B cell (primary cell): ENCODE results near the gene MID1IP1. TPM values are rescaled to one million over a fixed set of nuclear protein-coding genes. Genes with fewer than 3 reads are reported as not detected.

ENCODE experiments used
- ATAC-seq: fragments of 200-7000 bp; cut with Tn5 transposase; one replicate; pipeline ENCODE4 v1.10.0; 2021; ENCODE audit warnings: low read depth, mild to moderate bottlenecking, moderate number of reproducible peaks, moderate library complexity
- CTCF ChIA-PET: fragments of 350-600 bp; sonication (Branson Sonifier 250); formaldehyde crosslinking; loops from one replicate; lab custom pipeline; 2021; ENCODE audit warnings: antibody characterized with exemption, inconsistent platforms; lab: Charles Lee
- POLR2A ChIA-PET: fragments of 350-600 bp; sonication (Branson Sonifier 250); formaldehyde crosslinking; loops from one replicate; lab custom pipeline; 2021; ENCODE audit warnings: antibody characterized with exemption; lab: Charles Lee
- DNase-seq: peaks from one replicate; pipeline ENCODE4 v3.0.0; 2013
- H2AFZ ChIP-seq: 2 replicates; pipeline ENCODE4 v1.6.1; 2012; ENCODE audit warnings: mild to moderate bottlenecking, low read depth, low read length; ENCODE audit not compliant: insufficient read depth, poor library complexity, severe bottlenecking
- H3K27ac ChIP-seq, 2 donors: 1 replicate in 1 of 2; 2 replicates in 1 of 2; pipeline ENCODE4 v1.5.1; 2012 to 2013; ENCODE audit warnings: low read length in 2 of 2, mild to moderate bottlenecking in 2 of 2, moderate library complexity in 1 of 2
- H3K27me3 ChIP-seq, 4 experiments: fragments of 200-600 bp in 1 of 4; sonication (generic) in 1 of 4; replicated peaks in 1 of 4; 1 replicate in 2 of 4; 2 replicates in 2 of 4; pipeline versions ENCODE4 v1.6.1 to v1.7.0; 2013 to 2016; ENCODE audit warnings: low read length in 3 of 4, mild to moderate bottlenecking in 2 of 4, mixed read lengths in 1 of 4, moderate library complexity in 1 of 4; ENCODE audit not compliant: insufficient read depth in 4 of 4, control insufficient read depth in 3 of 4; ENCODE audit errors: control extremely low read depth in 1 of 4
- H3K36me3 ChIP-seq, 2 experiments: replicated peaks in 1 of 2; 1 replicate in 1 of 2; 2 replicates in 1 of 2; pipeline versions ENCODE4 v1.6.1 to v1.7.1; 2013; ENCODE audit warnings: low read length in 1 of 2; ENCODE audit not compliant: insufficient read depth in 2 of 2, control insufficient read depth in 1 of 2; ENCODE audit errors: control extremely low read depth in 1 of 2, extremely low read depth in 1 of 2
- H3K4me1 ChIP-seq, 2 donors: fragments of 200-600 bp in 1 of 2; sonication (generic) in 1 of 2; 1 replicate in 1 of 2; 2 replicates in 1 of 2; pipeline versions ENCODE4 v1.5.1 to v1.6.1; 2013 to 2017; ENCODE audit warnings: low read length in 2 of 2; ENCODE audit not compliant: control insufficient read depth in 2 of 2, insufficient read depth in 2 of 2
- H3K4me2 ChIP-seq: replicated peaks from 2 replicates; pipeline ENCODE3; 2012; ENCODE audit warnings: mild to moderate bottlenecking, low read depth, low read length; ENCODE audit not compliant: poor library complexity, severe bottlenecking
- H3K4me3 ChIP-seq, 5 experiments: fragments of 200-600 bp in 1 of 5; sonication (generic) in 1 of 5; 1 replicate in 3 of 5; 2 replicates in 2 of 5; pipeline versions ENCODE4 v1.5.1 to v1.7.0; 2011 to 2016; ENCODE audit warnings: low read length in 4 of 5, mild to moderate bottlenecking in 4 of 5, low read depth in 2 of 5, control low read depth in 1 of 5, moderate library complexity in 1 of 5; ENCODE audit not compliant: insufficient read depth in 1 of 5; ENCODE audit errors: control extremely low read depth in 1 of 5, extremely low read depth in 1 of 5
- H3K79me2 ChIP-seq: fragments of 200-600 bp; sonication (generic); one replicate; pipeline ENCODE4 v1.6.0; 2016; ENCODE audit warnings: low read length; ENCODE audit not compliant: control insufficient read depth, insufficient read depth
- H3K9ac ChIP-seq: fragments of 200-600 bp; sonication (generic); 2 replicates; pipeline ENCODE4 v1.6.1; 2017; ENCODE audit warnings: mild to moderate bottlenecking, low read length, moderate library complexity
- H3K9me3 ChIP-seq, 3 donors: one replicate each; pipeline versions ENCODE4 v1.6.1 to v1.7.1; 2013; ENCODE audit warnings: low read length in 2 of 3; ENCODE audit not compliant: control insufficient read depth in 2 of 3, insufficient read depth in 1 of 3; ENCODE audit errors: control extremely low read depth in 1 of 3
- H4K20me1 ChIP-seq: 2 replicates; pipeline ENCODE4 v1.6.0; 2012; ENCODE audit warnings: mild to moderate bottlenecking, low read length; ENCODE audit not compliant: insufficient read depth, control insufficient read depth, poor library complexity, severe bottlenecking
- H3K27ac Mint-ChIP-seq: one replicate; pipeline ENCODE4 v1.8.0; 2021; ENCODE audit warnings: mixed read lengths
- H3K27me3 Mint-ChIP-seq: one replicate; pipeline ENCODE4 v1.8.0; 2021; ENCODE audit warnings: mixed read lengths
- H3K4me1 Mint-ChIP-seq: one replicate; pipeline ENCODE4 v1.8.0; 2021; ENCODE audit warnings: mixed read lengths
- H3K4me3 Mint-ChIP-seq: one replicate; pipeline ENCODE4 v1.8.0; 2021; ENCODE audit warnings: mixed read lengths
- H3K9me3 Mint-ChIP-seq: one replicate; pipeline ENCODE4 v1.8.0; 2022; ENCODE audit warnings: mixed read lengths; ENCODE audit not compliant: insufficient read depth
- EZH2 ChIP-seq: IDR thresholded peaks from 2 replicates; pipeline ENCODE4 v1.6.1; 2012; ENCODE audit warnings: borderline replicate concordance, low read depth, mild to moderate bottlenecking, moderate library complexity, low read length; ENCODE audit not compliant: insufficient read depth, poor library complexity, severe bottlenecking
- whole genome bisulfite sequencing: methylation state at CpG from one replicate; pipeline ENCODE4 v1.1.5; 2013; ENCODE audit warnings: missing lambda C conversion rate; ENCODE audit not compliant: insufficient coverage; 5-methylcytosine and 5-hydroxymethylcytosine counted together
- intact Hi-C: fragments of 100-400 bp; cut with micrococcal nuclease; formaldehyde crosslinking; loops from one replicate; pipeline ENCODE4 v1.10.0; 2022
- polyA plus RNA-seq: library from polyadenylated mRNA; depleted of rRNA; stranded (reverse); fragments of >200 nt; gene quantifications from 2 replicates; pipeline ENCODE4 v1.2.3, GENCODE V29; 2012
- total RNA-seq, 2 donors: library from RNA; stranded (reverse); fragments of 120-200 nt in 1 of 2; gene quantifications; 1 replicate in 1 of 2; 2 replicates in 1 of 2; pipeline versions ENCODE4 v1.2.3 to v1.2.4, GENCODE V29; 2013 to 2022
- TF ChIP-seq, protein P1 (sequence below): fragments of 200-600 bp; IDR thresholded peaks from one replicate; pipeline ENCODE4 v1.8.0; 2022; ENCODE audit warnings: antibody characterized with exemption, mild to moderate bottlenecking

Gene MID1IP1
- total and polyA plus RNA-seq, 2 donors (not counting 1 experiment from before 2014, with no cell fraction given): 28.2 to 46.2 TPM

DNA sequence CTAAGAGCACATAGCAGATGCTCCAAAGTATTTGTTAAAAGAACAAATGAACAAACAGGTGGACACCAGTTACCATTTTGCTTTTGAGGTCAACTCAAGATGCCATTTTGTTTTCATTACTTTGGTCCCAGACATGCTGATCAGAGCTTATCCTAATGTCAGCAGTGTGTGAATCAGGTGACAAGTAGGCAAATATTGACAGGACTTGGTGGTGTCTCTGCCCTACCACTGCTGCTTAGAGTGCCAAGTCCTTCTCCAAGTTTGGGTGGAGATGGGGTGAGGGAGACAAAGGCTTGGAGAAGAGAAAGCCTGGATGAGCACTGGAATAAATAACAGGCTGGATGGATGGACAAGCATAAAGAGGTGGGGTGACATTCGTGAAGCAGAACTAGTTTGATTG, 38.7 kb downstream of the MID1IP1 start:
- Histone ChIP-seq H3K4me2 (no peak overlapping the region), H3K36me3 (no peaks in the 10 kb centered on the region), H3K79me2 (no peaks in the 10 kb centered on the region), H3K9ac (no peak overlapping the region), H3K4me1 (no peaks in the 10 kb centered on the region), H4K20me1 (no peaks in the 10 kb centered on the region), H2AFZ (no peak overlapping the region), H3K27ac (no peak overlapping the region), H3K9me3 (no peaks in the 10 kb centered on the region), H3K4me3 (no peak overlapping the region), H3K27me3 (no peaks in the 10 kb centered on the region)
- Mint-ChIP-seq H3K27me3 (peaks cover 3% of the 10 kb centered on the region), H3K27ac (no peak overlapping the region), H3K9me3 (no peaks in the 10 kb centered on the region), H3K4me3 (no peak overlapping the region), H3K4me1 (no peaks in the 10 kb centered on the region)
- ChIA-PET POLR2A (no interaction called here), CTCF (no interaction called here)
- no CpG with 5 or more reads among the region's 1 CpG for WGBS
- intact Hi-C loops: no loop called here
- TF ChIP-seq, protein P1, sequence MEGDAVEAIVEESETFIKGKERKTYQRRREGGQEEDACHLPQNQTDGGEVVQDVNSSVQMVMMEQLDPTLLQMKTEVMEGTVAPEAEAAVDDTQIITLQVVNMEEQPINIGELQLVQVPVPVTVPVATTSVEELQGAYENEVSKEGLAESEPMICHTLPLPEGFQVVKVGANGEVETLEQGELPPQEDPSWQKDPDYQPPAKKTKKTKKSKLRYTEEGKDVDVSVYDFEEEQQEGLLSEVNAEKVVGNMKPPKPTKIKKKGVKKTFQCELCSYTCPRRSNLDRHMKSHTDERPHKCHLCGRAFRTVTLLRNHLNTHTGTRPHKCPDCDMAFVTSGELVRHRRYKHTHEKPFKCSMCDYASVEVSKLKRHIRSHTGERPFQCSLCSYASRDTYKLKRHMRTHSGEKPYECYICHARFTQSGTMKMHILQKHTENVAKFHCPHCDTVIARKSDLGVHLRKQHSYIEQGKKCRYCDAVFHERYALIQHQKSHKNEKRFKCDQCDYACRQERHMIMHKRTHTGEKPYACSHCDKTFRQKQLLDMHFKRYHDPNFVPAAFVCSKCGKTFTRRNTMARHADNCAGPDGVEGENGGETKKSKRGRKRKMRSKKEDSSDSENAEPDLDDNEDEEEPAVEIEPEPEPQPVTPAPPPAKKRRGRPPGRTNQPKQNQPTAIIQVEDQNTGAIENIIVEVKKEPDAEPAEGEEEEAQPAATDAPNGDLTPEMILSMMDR: no peak
- TF ChIP-seq EZH2: no peak
- DNase-seq (no peak), ATAC-seq (no peak)

- no peaks in the 10 kb centered on the region for H4K20me1 ChIP-seq
- CTCF ChIA-PET: no interaction called here
- H3K79me2 ChIP-seq: no peaks in the 10 kb centered on the region
- WGBS: no CpG with 5 or more reads among the region's 2 CpGs
- ATAC-seq: no peak
- peaks cover 8% of the 10 kb centered on the region for H3K4me1 Mint-ChIP-seq
- no peak overlapping the region for H3K27ac Mint-ChIP-seq
- no peaks in the 10 kb centered on the region for H3K36me3 ChIP-seq
- H3K27ac ChIP-seq: no peak overlapping the region
- no peak overlapping the region for H3K4me2 ChIP-seq
- no peaks in the 10 kb centered on the region for H3K9me3 ChIP-seq
- intact Hi-C loops: no loop called here
- H3K4me1 ChIP-seq: no peaks in the 10 kb centered on the region
- no peak overlapping the region for H3K4me3 Mint-ChIP-seq
- H3K4me3 ChIP-seq: no peak overlapping the region
- DNase-seq: no peak
- POLR2A ChIA-PET: no interaction called here
- TF ChIP-seq, protein P1: no peak
- TF ChIP-seq EZH2: no peak
- H2AFZ ChIP-seq: no peak overlapping the region
- H3K27me3 ChIP-seq: no peaks in the 10 kb centered on the region
- no peak overlapping the region for H3K9ac ChIP-seq
- peaks cover 3% of the 10 kb centered on the region for H3K27me3 Mint-ChIP-seq
- H3K9me3 Mint-ChIP-seq: no peaks in the 10 kb centered on the region
These were observed 40.5 kb downstream of the MID1IP1 start for GRCh38 chrX:38841750-38842149.
